GM10266 (cell line): ENCODE measurements around the gene NCF1.
"Not testable (repeated sequence)": the region's sequence is repeated elsewhere in the genome, so short reads cannot be mapped to it uniquely, and the experiment has no call there.

Experiments
- DNase-seq: peaks from one replicate; pipeline ENCODE4 v3.0.0; 2012; ENCODE audit errors: extremely low spot score
- CTCF ChIP-seq: IDR thresholded peaks from 2 replicates; pipeline ENCODE4 v1.5.1; 2012; ENCODE audit warnings: mild to moderate bottlenecking, low read depth; ENCODE audit not compliant: control insufficient read depth, insufficient read depth; ENCODE audit errors: missing control alignments

The NCF1 gene

GRCh38 chr7:74773760-74774750 is at the start of gene NCF1:
Gene NCF1 (plus strand): TSS chr7:74774011. CDS start chr7:74774032, 21 bp downstream.
- not testable (repeated sequence) for DNase-seq

- no peak for DNase-seq
- TF ChIP-seq CTCF, result no peak
Measured at GRCh38 chr7:74725840-74726239, 48.0 kb upstream of the NCF1 start.

- no peak for TF ChIP-seq CTCF
- no peak for DNase-seq
Measured at GRCh38 chr7:74726309-74727101, 47.3 kb upstream of the NCF1 start.

GRCh38 chr7:74728686-74729085 is 45.1 kb upstream of the NCF1 start:
- not testable (repeated sequence) for DNase-seq

- DNase-seq, result not testable (repeated sequence)
Measured at GRCh38 chr7:74730186-74730585, 43.6 kb upstream of the NCF1 start.

GRCh38 chr7:74739974-74740703 is 33.7 kb upstream of the NCF1 start:
- DNase-seq, result not testable (repeated sequence)

GRCh38 chr7:74743936-74744557 is 29.8 kb upstream of the NCF1 start:
- DNase-seq, result not testable (repeated sequence)

GRCh38 chr7:74753921-74754482 is 19.8 kb upstream of the NCF1 start:
- not testable (repeated sequence) for DNase-seq

GRCh38 chr7:74756673-74757072 is 17.1 kb upstream of the NCF1 start:
- not testable (repeated sequence) for DNase-seq

GRCh38 chr7:74758268-74758667 is 15.5 kb upstream of the NCF1 start:
- not testable (repeated sequence) for DNase-seq

- not testable (repeated sequence) for DNase-seq
Measured at GRCh38 chr7:74758982-74759381, 14.8 kb upstream of the NCF1 start.

- DNase-seq, result not testable (repeated sequence)
Measured at GRCh38 chr7:74765205-74765918, 8.4 kb upstream of the NCF1 start.

GRCh38 chr7:74766509-74766908 is 7.3 kb upstream of the NCF1 start:
- DNase-seq, result not testable (repeated sequence)

- not testable (repeated sequence) for DNase-seq
Measured at GRCh38 chr7:74766991-74767390, 6.8 kb upstream of the NCF1 start.

- not testable (repeated sequence) for DNase-seq
Measured at GRCh38 chr7:74770062-74770461, 3.7 kb upstream of the NCF1 start.

- DNase-seq, result not testable (repeated sequence)
Measured at GRCh38 chr7:74772093-74772492, 1.7 kb upstream of the NCF1 start.
